Measurements from ENCODE around the gene MS4A4A.

DNA sequence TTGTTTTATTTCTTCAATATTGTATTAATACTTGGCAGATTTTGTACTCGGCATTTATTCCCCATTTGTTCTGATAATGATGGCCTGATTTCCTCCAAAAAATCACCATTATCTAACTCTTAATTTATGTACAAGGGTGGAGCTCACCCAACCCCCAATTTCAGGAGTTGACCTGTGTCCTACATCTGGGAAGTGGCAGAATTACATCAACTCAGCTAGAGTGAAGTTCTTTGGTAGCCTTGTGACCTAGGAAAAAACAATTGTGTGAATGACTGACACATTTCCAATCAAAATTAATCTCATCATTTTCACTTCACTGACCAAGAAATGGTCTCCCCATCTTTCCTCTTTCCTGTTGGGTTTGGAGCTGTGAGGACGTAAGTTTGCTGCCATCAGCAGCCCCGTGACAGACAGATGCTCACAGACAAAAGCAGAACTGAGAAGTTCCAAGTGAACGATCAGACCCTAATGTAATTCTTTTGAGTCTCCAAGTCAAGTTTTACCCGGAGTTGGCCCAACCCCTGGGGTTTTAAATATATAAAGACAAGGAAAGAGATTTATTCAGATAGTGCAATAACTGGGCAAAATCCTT, 30.0 kb downstream of the MS4A4A start:
- TF ChIP-seq, protein P1, sequence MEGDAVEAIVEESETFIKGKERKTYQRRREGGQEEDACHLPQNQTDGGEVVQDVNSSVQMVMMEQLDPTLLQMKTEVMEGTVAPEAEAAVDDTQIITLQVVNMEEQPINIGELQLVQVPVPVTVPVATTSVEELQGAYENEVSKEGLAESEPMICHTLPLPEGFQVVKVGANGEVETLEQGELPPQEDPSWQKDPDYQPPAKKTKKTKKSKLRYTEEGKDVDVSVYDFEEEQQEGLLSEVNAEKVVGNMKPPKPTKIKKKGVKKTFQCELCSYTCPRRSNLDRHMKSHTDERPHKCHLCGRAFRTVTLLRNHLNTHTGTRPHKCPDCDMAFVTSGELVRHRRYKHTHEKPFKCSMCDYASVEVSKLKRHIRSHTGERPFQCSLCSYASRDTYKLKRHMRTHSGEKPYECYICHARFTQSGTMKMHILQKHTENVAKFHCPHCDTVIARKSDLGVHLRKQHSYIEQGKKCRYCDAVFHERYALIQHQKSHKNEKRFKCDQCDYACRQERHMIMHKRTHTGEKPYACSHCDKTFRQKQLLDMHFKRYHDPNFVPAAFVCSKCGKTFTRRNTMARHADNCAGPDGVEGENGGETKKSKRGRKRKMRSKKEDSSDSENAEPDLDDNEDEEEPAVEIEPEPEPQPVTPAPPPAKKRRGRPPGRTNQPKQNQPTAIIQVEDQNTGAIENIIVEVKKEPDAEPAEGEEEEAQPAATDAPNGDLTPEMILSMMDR (IDR thresholded peaks at IDR 0.05), result no peak
- TF ChIP-seq POLR2A (IDR thresholded peaks at IDR 0.05), result no peak

Data from body of pancreas (tissue), 4 donors.